Measurements from ENCODE around the gene KLRG1. TPM values are rescaled to one million over a fixed set of nuclear protein-coding genes. Genes with fewer than 3 reads are reported as not detected.

KLRG1 gene
- total and polyA plus RNA-seq, 9 of the 15 experiments (the other 6 are each of a cell fraction or from before 2014, with no cell fraction given): 1.4 to 7.2 (median 2.1) TPM

DNA sequence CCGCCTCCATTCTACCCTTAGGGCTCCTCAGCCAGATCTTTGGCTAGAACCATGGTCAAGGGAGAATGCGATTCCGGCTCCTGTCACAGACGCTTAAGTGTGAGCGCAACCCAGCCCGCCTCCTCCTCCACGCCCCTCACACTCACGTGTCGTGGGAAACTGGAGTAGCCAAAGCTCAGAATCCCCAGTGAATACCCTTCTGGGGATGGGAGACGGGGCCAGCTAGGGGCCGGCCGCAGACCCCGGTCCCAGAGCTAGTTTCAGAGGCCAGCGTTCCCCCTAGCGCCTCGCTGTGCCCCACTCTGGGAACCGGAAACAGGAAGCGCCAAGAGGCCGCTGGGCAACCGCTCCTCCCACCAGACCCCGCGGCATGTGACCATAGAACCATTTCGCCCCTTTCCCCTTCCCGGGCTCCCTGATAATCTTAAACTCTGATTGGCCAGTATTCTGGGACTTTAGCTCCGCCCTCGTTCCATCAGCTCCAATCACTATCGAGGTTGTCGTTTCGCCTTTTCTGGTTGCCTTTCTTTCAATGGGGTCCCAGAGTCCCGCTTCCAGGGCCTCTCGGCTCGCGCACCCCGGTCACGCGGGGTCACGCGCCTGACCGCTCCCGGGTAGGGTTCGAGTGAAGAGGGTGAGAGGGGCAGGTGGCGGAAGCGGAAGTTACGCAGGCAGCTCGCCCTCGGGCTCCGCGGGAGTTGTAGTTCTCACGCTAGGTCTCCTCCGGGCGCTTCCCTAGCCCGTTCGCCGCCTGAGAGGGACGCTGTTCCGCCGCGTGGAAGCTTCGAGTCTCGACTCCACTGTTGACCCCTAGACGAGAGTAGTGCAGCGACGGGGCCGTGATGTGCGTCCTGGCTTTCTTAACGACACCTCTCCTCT lies 39.8 kb upstream of the KLRG1 start, which contains the start of gene M6PR (continued):
- TF ChIP-seq POLR2A (conservative IDR thresholded peaks at IDR 0.05) (peak; percentile 88), KHSRP (IDR thresholded peaks at IDR 0.05) (no peak), MYC (IDR thresholded peaks at IDR 0.05; ENCODE audit: low read depth, low read length) (peak; percentile 81), MYC (CRISPR knock-in tag; IDR thresholded peaks at IDR 0.05; ENCODE audit: borderline replicate concordance, low read depth) (peak; percentile 30; the same call in 1 of the 2 replicates), SIN3B (IDR thresholded peaks at IDR 0.05; ENCODE audit: low read depth) (peak; percentile 49; the same call in 1 of the 2 replicates), RHOXF2B (CRISPR knock-in tag; conservative IDR thresholded peaks at IDR 0.05) (no peak), SOX6 (IDR thresholded peaks at IDR 0.05) (no peak; the same call in 1 of the 2 replicates), XRCC3 (IDR thresholded peaks at IDR 0.05) (no peak), HNRNPH1 (optimal IDR thresholded peaks at IDR 0.05; ENCODE audit: low read depth, low read length) (no peak), EGR1 (conservative IDR thresholded peaks at IDR 0.05) (peak; percentile 28; the same call in 1 of the 2 replicates), SRSF1 (IDR thresholded peaks at IDR 0.05; ENCODE audit: low read depth, low read length) (no peak), CXXC5 (CRISPR knock-in tag; IDR thresholded peaks at IDR 0.05) (peak; percentile 73; the same call in 1 of the 2 replicates), HMGN3 (IDR thresholded peaks at IDR 0.05; ENCODE audit: borderline replicate concordance, extremely low read depth, insufficient read length, low read depth, low read length) (peak; percentile 43), ZBED1 (IDR thresholded peaks at IDR 0.05) (no peak), ZNF699 (CRISPR knock-in tag; IDR thresholded peaks at IDR 0.05; ENCODE audit: insufficient replicate concordance) (no peak), ETV1 (tag; conservative IDR thresholded peaks at IDR 0.05; ENCODE audit: low read depth) (peak; percentile 68), KDM4B (IDR thresholded peaks at IDR 0.05; ENCODE audit: borderline replicate concordance in 2 of 2, low read depth in 1 of 2) (0 out of 4 replicates have a peak, but pooled peaks of 1 of the 2 experiments have one; percentile 62), ELF1 (tag; IDR thresholded peaks at IDR 0.05) (peak; percentile 95), RFX5 (IDR thresholded peaks at IDR 0.05; ENCODE audit: low read depth, low read length) (no peak)
- TF ChIP-seq, protein P1, sequence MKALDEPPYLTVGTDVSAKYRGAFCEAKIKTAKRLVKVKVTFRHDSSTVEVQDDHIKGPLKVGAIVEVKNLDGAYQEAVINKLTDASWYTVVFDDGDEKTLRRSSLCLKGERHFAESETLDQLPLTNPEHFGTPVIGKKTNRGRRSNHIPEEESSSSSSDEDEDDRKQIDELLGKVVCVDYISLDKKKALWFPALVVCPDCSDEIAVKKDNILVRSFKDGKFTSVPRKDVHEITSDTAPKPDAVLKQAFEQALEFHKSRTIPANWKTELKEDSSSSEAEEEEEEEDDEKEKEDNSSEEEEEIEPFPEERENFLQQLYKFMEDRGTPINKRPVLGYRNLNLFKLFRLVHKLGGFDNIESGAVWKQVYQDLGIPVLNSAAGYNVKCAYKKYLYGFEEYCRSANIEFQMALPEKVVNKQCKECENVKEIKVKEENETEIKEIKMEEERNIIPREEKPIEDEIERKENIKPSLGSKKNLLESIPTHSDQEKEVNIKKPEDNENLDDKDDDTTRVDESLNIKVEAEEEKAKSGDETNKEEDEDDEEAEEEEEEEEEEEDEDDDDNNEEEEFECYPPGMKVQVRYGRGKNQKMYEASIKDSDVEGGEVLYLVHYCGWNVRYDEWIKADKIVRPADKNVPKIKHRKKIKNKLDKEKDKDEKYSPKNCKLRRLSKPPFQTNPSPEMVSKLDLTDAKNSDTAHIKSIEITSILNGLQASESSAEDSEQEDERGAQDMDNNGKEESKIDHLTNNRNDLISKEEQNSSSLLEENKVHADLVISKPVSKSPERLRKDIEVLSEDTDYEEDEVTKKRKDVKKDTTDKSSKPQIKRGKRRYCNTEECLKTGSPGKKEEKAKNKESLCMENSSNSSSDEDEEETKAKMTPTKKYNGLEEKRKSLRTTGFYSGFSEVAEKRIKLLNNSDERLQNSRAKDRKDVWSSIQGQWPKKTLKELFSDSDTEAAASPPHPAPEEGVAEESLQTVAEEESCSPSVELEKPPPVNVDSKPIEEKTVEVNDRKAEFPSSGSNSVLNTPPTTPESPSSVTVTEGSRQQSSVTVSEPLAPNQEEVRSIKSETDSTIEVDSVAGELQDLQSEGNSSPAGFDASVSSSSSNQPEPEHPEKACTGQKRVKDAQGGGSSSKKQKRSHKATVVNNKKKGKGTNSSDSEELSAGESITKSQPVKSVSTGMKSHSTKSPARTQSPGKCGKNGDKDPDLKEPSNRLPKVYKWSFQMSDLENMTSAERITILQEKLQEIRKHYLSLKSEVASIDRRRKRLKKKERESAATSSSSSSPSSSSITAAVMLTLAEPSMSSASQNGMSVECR (CRISPR knock-in tag; IDR thresholded peaks at IDR 0.05): peak; percentile 11; the same call in 1 of the 2 replicates
- TF ChIP-seq, protein P2, sequence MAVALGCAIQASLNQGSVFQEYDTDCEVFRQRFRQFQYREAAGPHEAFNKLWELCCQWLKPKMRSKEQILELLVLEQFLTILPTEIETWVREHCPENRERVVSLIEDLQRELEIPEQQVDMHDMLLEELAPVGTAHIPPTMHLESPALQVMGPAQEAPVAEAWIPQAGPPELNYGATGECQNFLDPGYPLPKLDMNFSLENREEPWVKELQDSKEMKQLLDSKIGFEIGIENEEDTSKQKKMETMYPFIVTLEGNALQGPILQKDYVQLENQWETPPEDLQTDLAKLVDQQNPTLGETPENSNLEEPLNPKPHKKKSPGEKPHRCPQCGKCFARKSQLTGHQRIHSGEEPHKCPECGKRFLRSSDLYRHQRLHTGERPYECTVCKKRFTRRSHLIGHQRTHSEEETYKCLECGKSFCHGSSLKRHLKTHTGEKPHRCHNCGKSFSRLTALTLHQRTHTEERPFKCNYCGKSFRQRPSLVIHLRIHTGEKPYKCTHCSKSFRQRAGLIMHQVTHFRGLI (CRISPR knock-in tag; IDR thresholded peaks at IDR 0.05): no peak

All from K562 (cell line).